Measurements from ENCODE around the gene MTERF1.

DNA sequence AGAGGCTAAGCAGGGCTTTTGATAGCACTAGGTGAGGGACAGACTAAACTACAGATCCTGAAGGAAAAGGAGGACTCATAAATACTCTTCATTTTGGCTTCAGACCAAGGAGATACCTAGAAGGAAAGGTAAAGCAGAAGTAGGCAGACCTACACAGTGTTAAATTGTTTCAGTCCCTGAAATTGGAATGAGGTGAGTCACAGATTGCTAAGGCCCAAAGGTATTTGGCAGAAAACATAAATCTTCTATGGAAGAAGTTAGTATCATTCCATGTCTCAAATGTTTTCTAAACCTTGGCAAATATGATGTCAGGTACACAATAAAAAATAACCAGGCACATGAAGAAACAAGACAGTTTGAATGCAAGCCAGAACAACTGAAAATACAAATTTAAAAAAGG, 30.0 kb downstream of the MTERF1 start:
- TF ChIP-seq, protein P1, sequence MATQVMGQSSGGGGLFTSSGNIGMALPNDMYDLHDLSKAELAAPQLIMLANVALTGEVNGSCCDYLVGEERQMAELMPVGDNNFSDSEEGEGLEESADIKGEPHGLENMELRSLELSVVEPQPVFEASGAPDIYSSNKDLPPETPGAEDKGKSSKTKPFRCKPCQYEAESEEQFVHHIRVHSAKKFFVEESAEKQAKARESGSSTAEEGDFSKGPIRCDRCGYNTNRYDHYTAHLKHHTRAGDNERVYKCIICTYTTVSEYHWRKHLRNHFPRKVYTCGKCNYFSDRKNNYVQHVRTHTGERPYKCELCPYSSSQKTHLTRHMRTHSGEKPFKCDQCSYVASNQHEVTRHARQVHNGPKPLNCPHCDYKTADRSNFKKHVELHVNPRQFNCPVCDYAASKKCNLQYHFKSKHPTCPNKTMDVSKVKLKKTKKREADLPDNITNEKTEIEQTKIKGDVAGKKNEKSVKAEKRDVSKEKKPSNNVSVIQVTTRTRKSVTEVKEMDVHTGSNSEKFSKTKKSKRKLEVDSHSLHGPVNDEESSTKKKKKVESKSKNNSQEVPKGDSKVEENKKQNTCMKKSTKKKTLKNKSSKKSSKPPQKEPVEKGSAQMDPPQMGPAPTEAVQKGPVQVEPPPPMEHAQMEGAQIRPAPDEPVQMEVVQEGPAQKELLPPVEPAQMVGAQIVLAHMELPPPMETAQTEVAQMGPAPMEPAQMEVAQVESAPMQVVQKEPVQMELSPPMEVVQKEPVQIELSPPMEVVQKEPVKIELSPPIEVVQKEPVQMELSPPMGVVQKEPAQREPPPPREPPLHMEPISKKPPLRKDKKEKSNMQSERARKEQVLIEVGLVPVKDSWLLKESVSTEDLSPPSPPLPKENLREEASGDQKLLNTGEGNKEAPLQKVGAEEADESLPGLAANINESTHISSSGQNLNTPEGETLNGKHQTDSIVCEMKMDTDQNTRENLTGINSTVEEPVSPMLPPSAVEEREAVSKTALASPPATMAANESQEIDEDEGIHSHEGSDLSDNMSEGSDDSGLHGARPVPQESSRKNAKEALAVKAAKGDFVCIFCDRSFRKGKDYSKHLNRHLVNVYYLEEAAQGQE (IDR thresholded peaks at IDR 0.05; ENCODE audit: insufficient replicate concordance, low read depth) = no peak
- TF ChIP-seq, protein P2, sequence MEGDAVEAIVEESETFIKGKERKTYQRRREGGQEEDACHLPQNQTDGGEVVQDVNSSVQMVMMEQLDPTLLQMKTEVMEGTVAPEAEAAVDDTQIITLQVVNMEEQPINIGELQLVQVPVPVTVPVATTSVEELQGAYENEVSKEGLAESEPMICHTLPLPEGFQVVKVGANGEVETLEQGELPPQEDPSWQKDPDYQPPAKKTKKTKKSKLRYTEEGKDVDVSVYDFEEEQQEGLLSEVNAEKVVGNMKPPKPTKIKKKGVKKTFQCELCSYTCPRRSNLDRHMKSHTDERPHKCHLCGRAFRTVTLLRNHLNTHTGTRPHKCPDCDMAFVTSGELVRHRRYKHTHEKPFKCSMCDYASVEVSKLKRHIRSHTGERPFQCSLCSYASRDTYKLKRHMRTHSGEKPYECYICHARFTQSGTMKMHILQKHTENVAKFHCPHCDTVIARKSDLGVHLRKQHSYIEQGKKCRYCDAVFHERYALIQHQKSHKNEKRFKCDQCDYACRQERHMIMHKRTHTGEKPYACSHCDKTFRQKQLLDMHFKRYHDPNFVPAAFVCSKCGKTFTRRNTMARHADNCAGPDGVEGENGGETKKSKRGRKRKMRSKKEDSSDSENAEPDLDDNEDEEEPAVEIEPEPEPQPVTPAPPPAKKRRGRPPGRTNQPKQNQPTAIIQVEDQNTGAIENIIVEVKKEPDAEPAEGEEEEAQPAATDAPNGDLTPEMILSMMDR (IDR thresholded peaks at IDR 0.05; ENCODE audit: insufficient read depth, low read length) = no peak
- TF ChIP-seq POLR2AphosphoS5 (IDR thresholded peaks at IDR 0.05; ENCODE audit: low read depth) (no peak), GABPA (IDR thresholded peaks at IDR 0.05; ENCODE audit: low read depth) (no peak)
